AG04449 (cell line): Measurements from ENCODE around the gene PALM.

Source experiments
- CTCF ChIA-PET: fragments of 350-600 bp; formaldehyde crosslinking; extraction: SDS; loops from one replicate; lab custom pipeline; 2021; ENCODE audit warnings: antibody characterized with exemption; lab: Yijun Ruan, JAX
- POLR2A ChIA-PET: fragments of 400-600, 350-600 bp; formaldehyde crosslinking; extraction: SDS; loops from one replicate; lab custom pipeline; 2020; ENCODE audit warnings: antibody characterized with exemption, inconsistent platforms; lab: Yijun Ruan, JAX
- DNase-seq: peaks from one replicate; pipeline ENCODE4 v3.0.0-alpha.2; 2010; ENCODE audit warnings: low read depth, low spot score
- H3K4me3 ChIP-seq: 2 replicates; pipeline ENCODE4 v1.5.1; 2011; ENCODE audit warnings: low read depth, mild to moderate bottlenecking, control low read depth, low read length
- TF ChIP-seq, protein P1 (sequence below): IDR thresholded peaks from one replicate; pipeline ENCODE4 v1.5.1; 2011; ENCODE audit warnings: mild to moderate bottlenecking, moderate library complexity, low read length, control low read depth, inconsistent platforms; ENCODE audit not compliant: insufficient read depth; ENCODE audit errors: missing control alignments

Gene PALM

DNA sequence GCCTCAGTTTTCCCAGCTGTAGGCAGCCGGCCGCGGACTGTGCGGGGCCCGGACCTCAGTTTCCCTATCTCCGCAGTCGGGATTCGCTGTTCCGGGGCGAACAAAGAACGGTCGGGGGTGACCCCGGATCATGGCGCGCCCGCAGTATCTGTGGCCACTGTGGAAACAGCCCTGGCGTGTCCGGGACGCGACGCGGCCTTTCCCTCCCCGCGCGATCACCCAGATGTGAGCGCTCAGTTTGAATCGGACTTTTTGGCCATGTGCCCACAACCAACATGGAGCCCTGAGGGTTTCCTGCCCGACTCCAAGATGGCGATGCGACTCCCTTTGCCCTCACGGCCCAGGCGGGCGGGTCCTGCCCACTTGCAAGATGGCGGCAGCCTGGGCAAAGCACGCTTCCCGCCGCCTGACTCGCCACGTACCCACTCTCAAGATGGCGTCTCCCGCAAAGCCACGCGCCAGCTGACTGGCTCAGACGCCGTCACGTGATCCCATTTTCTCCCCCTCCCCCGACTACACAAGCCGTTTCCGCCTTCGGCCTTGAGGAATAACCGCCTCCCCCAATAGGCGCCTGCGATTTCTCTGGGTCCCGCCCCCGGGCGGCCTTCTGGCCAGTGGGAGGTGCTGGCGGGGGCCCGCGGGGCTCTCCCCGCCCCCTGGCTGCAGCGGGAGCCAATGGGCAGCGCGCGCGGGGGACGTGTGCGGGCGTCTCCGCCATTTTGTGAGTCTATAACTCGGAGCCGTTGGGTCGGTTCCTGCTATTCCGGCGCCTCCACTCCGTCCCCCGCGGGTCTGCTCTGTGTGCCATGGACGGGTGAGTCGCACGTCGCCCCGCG is 88.2 kb downstream of the PALM start, which contains the start of gene PTBP1:
PTBP1 (plus strand) TSS at position 761 of the 836 bp plus-strand sequence; CDS start at position 807, 46 bp downstream.
- peak; percentile 100 for DNase-seq
- CTCF ChIA-PET, result no interaction called here
- TF ChIP-seq, protein P1, sequence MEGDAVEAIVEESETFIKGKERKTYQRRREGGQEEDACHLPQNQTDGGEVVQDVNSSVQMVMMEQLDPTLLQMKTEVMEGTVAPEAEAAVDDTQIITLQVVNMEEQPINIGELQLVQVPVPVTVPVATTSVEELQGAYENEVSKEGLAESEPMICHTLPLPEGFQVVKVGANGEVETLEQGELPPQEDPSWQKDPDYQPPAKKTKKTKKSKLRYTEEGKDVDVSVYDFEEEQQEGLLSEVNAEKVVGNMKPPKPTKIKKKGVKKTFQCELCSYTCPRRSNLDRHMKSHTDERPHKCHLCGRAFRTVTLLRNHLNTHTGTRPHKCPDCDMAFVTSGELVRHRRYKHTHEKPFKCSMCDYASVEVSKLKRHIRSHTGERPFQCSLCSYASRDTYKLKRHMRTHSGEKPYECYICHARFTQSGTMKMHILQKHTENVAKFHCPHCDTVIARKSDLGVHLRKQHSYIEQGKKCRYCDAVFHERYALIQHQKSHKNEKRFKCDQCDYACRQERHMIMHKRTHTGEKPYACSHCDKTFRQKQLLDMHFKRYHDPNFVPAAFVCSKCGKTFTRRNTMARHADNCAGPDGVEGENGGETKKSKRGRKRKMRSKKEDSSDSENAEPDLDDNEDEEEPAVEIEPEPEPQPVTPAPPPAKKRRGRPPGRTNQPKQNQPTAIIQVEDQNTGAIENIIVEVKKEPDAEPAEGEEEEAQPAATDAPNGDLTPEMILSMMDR, result no peak
- POLR2A ChIA-PET, result interaction anchor here (0.7 to 1.1 kb wide), 5 partner anchors 11 to 104 kb away, joined by 3 to 7 read pairs (median 4); no protein-coding TSS in a partner anchor
- peak within 1 kb of the TSS; percentile 87 for H3K4me3 ChIP-seq
